Ammon's horn (tissue), 1 donor: ENCODE measurements around the gene LAX1.
"Not testable (repeated sequence)": the region's sequence is repeated elsewhere in the genome, so short reads cannot be mapped to it uniquely, and the experiment has no call there.

ENCODE experiments used
- DNase-seq: peaks from one replicate; pipeline ENCODE4 v3.0.0-alpha.2; 2016; ENCODE audit warnings: low spot score

The LAX1 gene

GRCh38 chr1:203768256-203768655 lies 3.3 kb downstream of the LAX1 start:
- no peak for DNase-seq

GRCh38 chr1:203769505-203770343 lies 4.7 kb downstream of the LAX1 start:
- peak; percentile 81 for DNase-seq

- no peak for DNase-seq
These were observed 6.9 kb downstream of the LAX1 start for GRCh38 chr1:203771901-203772301.

GRCh38 chr1:203772836-203773235 lies 7.9 kb downstream of the LAX1 start:
- DNase-seq: no peak

- DNase-seq: peak; percentile 76
These were observed 11.7 kb downstream of the LAX1 start for GRCh38 chr1:203776636-203777035.

- no peak for DNase-seq
These were observed 12.6 kb downstream of the LAX1 start for GRCh38 chr1:203777596-203777995.

- no peak for DNase-seq
These were observed 13.2 kb downstream of the LAX1 start for GRCh38 chr1:203778146-203778545.

GRCh38 chr1:203778789-203779188 lies 13.8 kb downstream of the LAX1 start:
- DNase-seq: no peak

- DNase-seq: no peak
These were observed 17.0 kb downstream of the LAX1 start for GRCh38 chr1:203781962-203782361.

GRCh38 chr1:203789966-203790365 lies 25.0 kb downstream of the LAX1 start:
- no peak for DNase-seq

- no peak for DNase-seq
These were observed 26.5 kb downstream of the LAX1 start for GRCh38 chr1:203791498-203791897.

- DNase-seq: no peak
These were observed 27.5 kb downstream of the LAX1 start for GRCh38 chr1:203792486-203792885.

GRCh38 chr1:203793561-203793960 lies 28.6 kb downstream of the LAX1 start:
- DNase-seq: not testable (repeated sequence)

- DNase-seq: no peak
These were observed 29.9 kb downstream of the LAX1 start for GRCh38 chr1:203794764-203795440.

- DNase-seq: peak; percentile 99
These were observed 30.7 kb downstream of the LAX1 start, which contains the start of the genes ZBED6 and ZC3H11A for GRCh38 chr1:203795441-203796235. ZBED6 (plus strand) TSS chr1:203795623; CDS start chr1:203797523, 1,900 bp downstream. ZC3H11A (plus strand) TSS chr1:203795623; CDS start chr1:203817071, 21,448 bp downstream.

- DNase-seq: no peak
These were observed 31.2 kb downstream of the LAX1 start for GRCh38 chr1:203796236-203796605.

GRCh38 chr1:203797216-203797615 lies 32.2 kb downstream of the LAX1 start:
- no peak for DNase-seq

GRCh38 chr1:203797948-203798655 lies 33.1 kb downstream of the LAX1 start:
- no peak for DNase-seq

GRCh38 chr1:203799157-203799556 lies 34.2 kb downstream of the LAX1 start:
- DNase-seq: no peak

- no peak for DNase-seq
These were observed 35.0 kb downstream of the LAX1 start for GRCh38 chr1:203799971-203800370.

GRCh38 chr1:203805689-203806088 lies 40.7 kb downstream of the LAX1 start:
- no peak for DNase-seq

- DNase-seq: no peak
These were observed 42.2 kb downstream of the LAX1 start for GRCh38 chr1:203807196-203807595.
